Panc1 (cell line): ENCODE results near the gene PGLYRP2.
"Not testable (repeated sequence)": the region's sequence is repeated elsewhere in the genome, so short reads cannot be mapped to it uniquely, and the experiment has no call there.

ENCODE experiments used
- TCF7L2 ChIP-seq: IDR thresholded peaks from 2 replicates; pipeline ENCODE4 v1.6.1; 2011; ENCODE audit warnings: mild to moderate bottlenecking, low read depth, low read length, inconsistent platforms
- TF ChIP-seq, protein P1 (sequence below): fragments of 450-650 bp; IDR thresholded peaks from 2 replicates; pipeline ENCODE4 v1.5.1; 2017; ENCODE audit warnings: mild to moderate bottlenecking

DNA sequence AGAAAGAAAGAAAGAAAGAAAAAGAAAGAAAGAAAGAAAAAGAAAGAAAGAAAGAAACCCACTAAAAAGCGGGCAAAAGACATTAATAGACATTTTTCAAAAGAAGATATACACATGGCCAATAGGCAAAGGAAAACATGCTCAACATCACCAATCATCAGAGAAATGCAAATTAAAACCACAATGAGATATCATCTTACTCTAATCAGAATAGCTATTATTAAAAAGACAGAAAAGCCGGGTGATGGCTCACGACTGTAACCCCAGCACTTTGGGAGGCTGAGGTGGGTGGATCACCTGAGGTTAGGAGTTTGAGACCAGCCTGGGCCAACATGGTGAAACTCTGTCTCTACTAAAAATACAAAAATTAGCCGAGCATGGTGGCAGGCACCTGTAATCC lies 5.5 kb downstream of the PGLYRP2 start:
- TF ChIP-seq TCF7L2: not testable (repeated sequence)
- TF ChIP-seq, protein P1, sequence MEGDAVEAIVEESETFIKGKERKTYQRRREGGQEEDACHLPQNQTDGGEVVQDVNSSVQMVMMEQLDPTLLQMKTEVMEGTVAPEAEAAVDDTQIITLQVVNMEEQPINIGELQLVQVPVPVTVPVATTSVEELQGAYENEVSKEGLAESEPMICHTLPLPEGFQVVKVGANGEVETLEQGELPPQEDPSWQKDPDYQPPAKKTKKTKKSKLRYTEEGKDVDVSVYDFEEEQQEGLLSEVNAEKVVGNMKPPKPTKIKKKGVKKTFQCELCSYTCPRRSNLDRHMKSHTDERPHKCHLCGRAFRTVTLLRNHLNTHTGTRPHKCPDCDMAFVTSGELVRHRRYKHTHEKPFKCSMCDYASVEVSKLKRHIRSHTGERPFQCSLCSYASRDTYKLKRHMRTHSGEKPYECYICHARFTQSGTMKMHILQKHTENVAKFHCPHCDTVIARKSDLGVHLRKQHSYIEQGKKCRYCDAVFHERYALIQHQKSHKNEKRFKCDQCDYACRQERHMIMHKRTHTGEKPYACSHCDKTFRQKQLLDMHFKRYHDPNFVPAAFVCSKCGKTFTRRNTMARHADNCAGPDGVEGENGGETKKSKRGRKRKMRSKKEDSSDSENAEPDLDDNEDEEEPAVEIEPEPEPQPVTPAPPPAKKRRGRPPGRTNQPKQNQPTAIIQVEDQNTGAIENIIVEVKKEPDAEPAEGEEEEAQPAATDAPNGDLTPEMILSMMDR: not testable (repeated sequence)
